Chondrocyte (in vitro differentiated cells): ENCODE data around the gene SDSL. TPM values are rescaled to one million over a fixed set of nuclear protein-coding genes. Genes with fewer than 3 reads are reported as not detected.

Experiments
- DNase-seq: peaks from one replicate; pipeline ENCODE4 v3.0.0; 2021; ENCODE audit warnings: mixed read lengths, low spot score
- H3K27ac Mint-ChIP-seq: one replicate; pipeline ENCODE4 v1.8.0; 2021; ENCODE audit warnings: mild to moderate bottlenecking, moderate library complexity, mixed read lengths; ENCODE audit not compliant: unreplicated experiment
- H3K27me3 Mint-ChIP-seq: 2 replicates; pipeline ENCODE4 v1.8.0; 2021; ENCODE audit warnings: low read depth, mixed read lengths
- H3K36me3 Mint-ChIP-seq: 2 replicates; pipeline ENCODE4 v1.8.0; 2021; ENCODE audit warnings: low read depth, mixed read lengths
- H3K4me1 Mint-ChIP-seq: 2 replicates; pipeline ENCODE4 v1.8.0; 2021; ENCODE audit warnings: low read depth, mild to moderate bottlenecking, mixed read lengths
- H3K4me3 Mint-ChIP-seq: one replicate; pipeline ENCODE4 v1.8.0; 2021; ENCODE audit warnings: mild to moderate bottlenecking, moderate library complexity, mixed read lengths; ENCODE audit not compliant: unreplicated experiment
- H3K9me3 Mint-ChIP-seq: 2 replicates; pipeline ENCODE4 v1.8.0; 2021; ENCODE audit warnings: low read depth, mixed read lengths
- total RNA-seq: library from RNA; stranded (reverse); gene quantifications from 3 replicates; pipeline ENCODE4 v1.2.1, GENCODE V29; 2021
- TF ChIP-seq, protein P1 (sequence below): fragments of 200-600 bp; sonication (generic); IDR thresholded peaks from 2 replicates; pipeline ENCODE4 v1.5.0; 2021; ENCODE audit warnings: antibody characterized with exemption, mild to moderate bottlenecking, moderate library complexity

The SDSL gene
- total RNA-seq, 1 donor from 2014 or later, result 8.4 TPM

DNA sequence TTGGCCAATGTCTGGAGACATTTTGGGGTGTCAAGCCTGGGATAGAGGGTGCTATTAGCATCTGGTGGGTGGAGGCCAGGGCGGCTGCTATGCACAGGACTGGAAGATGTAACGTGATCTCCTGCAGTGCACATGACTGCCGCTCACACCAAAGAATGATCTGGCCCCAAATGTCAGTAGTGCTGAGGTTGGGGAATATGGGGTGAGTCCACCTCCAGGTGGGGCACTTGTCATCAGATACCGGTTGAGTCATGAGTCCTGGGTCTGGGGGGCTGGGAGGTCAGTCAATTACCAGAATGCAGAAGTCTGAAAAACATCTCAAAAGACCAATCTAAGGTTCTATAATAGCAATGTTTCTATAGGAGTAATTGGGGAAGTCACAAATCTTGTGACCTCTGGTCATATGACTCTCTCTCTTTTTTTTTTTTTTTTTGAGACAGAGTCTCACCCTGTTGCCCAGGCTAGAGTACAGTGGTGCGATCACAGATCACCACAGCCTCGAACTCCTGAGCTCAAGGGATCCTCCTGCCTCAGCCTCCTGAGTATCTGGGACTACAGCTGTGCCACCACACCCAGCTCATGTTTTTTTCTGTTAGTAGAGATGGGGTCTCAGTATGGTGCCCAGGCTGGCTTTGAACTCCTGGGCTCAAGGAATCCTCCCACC, 6.0 kb upstream of the SDSL start:
- Mint-ChIP-seq H3K27ac (no peak overlapping the region), H3K9me3 (no peaks in the 10 kb centered on the region), H3K4me3 (no peak overlapping the region), H3K27me3 (peaks cover 5% of the 10 kb centered on the region), H3K4me1 (no peaks in the 10 kb centered on the region), H3K36me3 (no peaks in the 10 kb centered on the region)
- peak; percentile 53 for DNase-seq
- TF ChIP-seq, protein P1, sequence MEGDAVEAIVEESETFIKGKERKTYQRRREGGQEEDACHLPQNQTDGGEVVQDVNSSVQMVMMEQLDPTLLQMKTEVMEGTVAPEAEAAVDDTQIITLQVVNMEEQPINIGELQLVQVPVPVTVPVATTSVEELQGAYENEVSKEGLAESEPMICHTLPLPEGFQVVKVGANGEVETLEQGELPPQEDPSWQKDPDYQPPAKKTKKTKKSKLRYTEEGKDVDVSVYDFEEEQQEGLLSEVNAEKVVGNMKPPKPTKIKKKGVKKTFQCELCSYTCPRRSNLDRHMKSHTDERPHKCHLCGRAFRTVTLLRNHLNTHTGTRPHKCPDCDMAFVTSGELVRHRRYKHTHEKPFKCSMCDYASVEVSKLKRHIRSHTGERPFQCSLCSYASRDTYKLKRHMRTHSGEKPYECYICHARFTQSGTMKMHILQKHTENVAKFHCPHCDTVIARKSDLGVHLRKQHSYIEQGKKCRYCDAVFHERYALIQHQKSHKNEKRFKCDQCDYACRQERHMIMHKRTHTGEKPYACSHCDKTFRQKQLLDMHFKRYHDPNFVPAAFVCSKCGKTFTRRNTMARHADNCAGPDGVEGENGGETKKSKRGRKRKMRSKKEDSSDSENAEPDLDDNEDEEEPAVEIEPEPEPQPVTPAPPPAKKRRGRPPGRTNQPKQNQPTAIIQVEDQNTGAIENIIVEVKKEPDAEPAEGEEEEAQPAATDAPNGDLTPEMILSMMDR, result no peak

- peaks cover 18% of the 10 kb centered on the region for H3K4me1 Mint-ChIP-seq
- H3K9me3 Mint-ChIP-seq, result no peaks in the 10 kb centered on the region
- TF ChIP-seq, protein P1, result no peak
- H3K4me3 Mint-ChIP-seq, result no peak overlapping the region
- peak; percentile 72 for DNase-seq
- peaks cover 1% of the 10 kb centered on the region for H3K27me3 Mint-ChIP-seq
- H3K36me3 Mint-ChIP-seq, result peaks cover 2% of the 10 kb centered on the region
- no peak overlapping the region for H3K27ac Mint-ChIP-seq
Observed at GRCh38 chr12:113418213-113418879, 3.8 kb upstream of the SDSL start.

- Mint-ChIP-seq H3K27ac (no peak overlapping the region), H3K4me1 (peaks cover 20% of the 10 kb centered on the region), H3K27me3 (peaks cover 3% of the 10 kb centered on the region), H3K4me3 (no peak overlapping the region), H3K36me3 (peaks cover 2% of the 10 kb centered on the region), H3K9me3 (no peaks in the 10 kb centered on the region)
- DNase-seq, result no peak
- TF ChIP-seq, protein P1, result no peak
Observed at GRCh38 chr12:113420996-113421595, 1.1 kb upstream of the SDSL start.

GRCh38 chr12:113422886-113423669, 898 bp downstream of the SDSL start:
- TF ChIP-seq, protein P1, result no peak
- Mint-ChIP-seq H3K4me1 (peaks cover 20% of the 10 kb centered on the region), H3K4me3 (peak overlapping the region; percentile 98)

DNA sequence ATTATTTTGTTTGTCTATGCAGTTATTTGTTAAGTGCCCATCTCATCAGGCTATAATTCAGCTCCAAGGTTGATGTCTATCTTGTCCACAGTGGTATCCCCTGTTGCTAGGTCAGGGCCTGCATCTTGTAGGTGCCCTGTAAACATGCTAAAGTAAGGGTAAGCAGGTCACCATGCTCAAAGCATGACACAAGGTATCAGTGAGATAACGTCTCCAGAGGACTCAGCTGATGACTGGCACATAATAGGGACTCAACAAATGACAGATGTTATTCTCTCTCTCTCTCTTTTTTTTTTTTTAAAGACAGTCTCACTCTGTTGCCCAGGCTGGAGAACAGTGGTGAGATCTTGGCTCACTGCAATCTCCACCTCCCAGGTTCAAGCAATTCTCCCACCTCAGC, 2.3 kb downstream of the SDSL start:
- H3K4me3 Mint-ChIP-seq, result no peak overlapping the region
- peaks cover 2% of the 10 kb centered on the region for H3K36me3 Mint-ChIP-seq
- H3K9me3 Mint-ChIP-seq, result no peaks in the 10 kb centered on the region
- peaks cover 20% of the 10 kb centered on the region for H3K4me1 Mint-ChIP-seq
- DNase-seq, result no peak
- H3K27me3 Mint-ChIP-seq, result peaks cover 2% of the 10 kb centered on the region
- H3K27ac Mint-ChIP-seq, result no peak overlapping the region
- TF ChIP-seq, protein P1, result no peak

More at GRCh38 chr12:113422886-113423669, 898 bp downstream of the SDSL start:
- no peaks in the 10 kb centered on the region for H3K9me3 Mint-ChIP-seq
- DNase-seq, result no peak
- H3K27me3 Mint-ChIP-seq, result peaks cover 3% of the 10 kb centered on the region
- peaks cover 2% of the 10 kb centered on the region for H3K36me3 Mint-ChIP-seq
- no peak overlapping the region for H3K27ac Mint-ChIP-seq
